GM19099 (cell line): Measurements from ENCODE around the gene PLXNA2.

Source experiments
- POLR2A ChIP-seq: IDR thresholded peaks from 3 replicates; pipeline ENCODE4 v1.6.1; 2011; ENCODE audit warnings: low read depth; ENCODE audit not compliant: insufficient read length; ENCODE audit errors: extremely low read depth

PLXNA2 gene

GRCh38 chr1:208103597-208104513 is 140.3 kb downstream of the PLXNA2 start:
- no peak for TF ChIP-seq POLR2A

- no peak for TF ChIP-seq POLR2A
Measured at GRCh38 chr1:208101661-208102431, 142.3 kb downstream of the PLXNA2 start.

GRCh38 chr1:208100906-208101305 is 143.3 kb downstream of the PLXNA2 start:
- no peak for TF ChIP-seq POLR2A

- TF ChIP-seq POLR2A, result no peak
Measured at GRCh38 chr1:208100106-208100505, 144.1 kb downstream of the PLXNA2 start.

DNA sequence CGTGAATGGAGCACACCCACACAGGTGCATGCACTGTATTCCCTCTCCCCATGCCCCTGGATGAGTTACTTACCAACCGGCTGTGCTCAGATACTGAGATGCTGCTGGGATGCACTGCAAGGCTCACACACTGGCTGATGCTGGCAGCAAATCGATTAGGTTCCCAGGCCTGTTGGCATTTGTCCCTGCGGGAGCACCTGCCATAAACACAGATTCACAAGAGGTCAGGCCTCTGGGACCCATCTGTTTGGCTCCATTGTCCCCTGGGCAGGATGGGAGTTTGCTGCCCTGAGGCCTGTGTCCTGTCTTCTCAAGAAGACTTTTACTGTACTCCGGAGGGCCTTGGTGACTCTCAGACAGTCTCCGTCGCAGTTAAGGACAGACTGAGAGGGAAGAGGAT is 145.4 kb downstream of the PLXNA2 start:
- TF ChIP-seq POLR2A, result no peak

DNA sequence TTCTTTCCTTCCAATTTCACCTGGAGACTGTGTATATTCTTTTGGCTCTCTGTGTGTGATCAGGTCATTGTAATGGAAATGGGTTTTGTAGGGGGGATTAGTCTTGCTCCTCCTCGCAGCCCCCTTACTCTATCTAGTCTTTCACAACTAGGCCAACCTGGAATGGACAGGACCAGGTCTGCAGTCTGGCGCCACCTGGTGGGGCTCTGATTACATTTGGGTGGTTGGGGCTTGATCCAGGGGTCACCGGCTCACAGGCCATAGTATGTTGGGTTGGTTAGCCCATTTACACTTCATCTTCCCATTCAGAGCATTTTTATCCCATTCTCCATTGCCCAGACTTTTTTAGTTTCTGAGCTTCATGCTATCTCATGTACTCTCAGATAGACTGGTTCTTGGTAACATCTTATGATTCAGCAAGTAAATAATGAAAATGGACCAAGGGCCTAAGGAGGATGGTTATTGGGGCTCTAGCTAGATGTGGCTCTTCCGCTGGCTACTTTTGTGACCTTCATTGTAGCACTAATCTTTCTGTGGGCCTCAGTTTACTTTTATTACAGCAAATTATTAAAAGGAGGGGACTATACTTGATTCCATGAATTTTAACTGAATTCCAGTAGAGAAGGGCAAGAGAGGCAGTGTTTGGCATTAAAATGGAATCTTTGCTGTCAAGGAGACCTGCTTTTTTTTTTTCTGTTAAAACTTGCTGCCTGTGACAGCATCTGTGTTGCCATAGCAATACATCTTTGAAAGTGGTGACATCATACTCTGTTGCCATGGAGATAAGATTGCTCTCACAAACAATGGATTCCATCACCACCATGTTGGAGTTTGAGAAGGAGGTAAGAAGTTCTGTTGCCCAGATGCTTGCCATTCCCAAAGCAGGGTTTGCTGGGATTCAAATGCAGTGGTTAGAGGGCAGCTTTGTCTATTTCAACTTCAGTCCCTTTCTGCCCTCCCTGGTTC is 150.1 kb downstream of the PLXNA2 start:
- no peak for TF ChIP-seq POLR2A

- TF ChIP-seq POLR2A, result no peak
Measured at GRCh38 chr1:208093046-208093445, 151.1 kb downstream of the PLXNA2 start.

- no peak for TF ChIP-seq POLR2A
Measured at GRCh38 chr1:208090388-208091301, 153.5 kb downstream of the PLXNA2 start.

DNA sequence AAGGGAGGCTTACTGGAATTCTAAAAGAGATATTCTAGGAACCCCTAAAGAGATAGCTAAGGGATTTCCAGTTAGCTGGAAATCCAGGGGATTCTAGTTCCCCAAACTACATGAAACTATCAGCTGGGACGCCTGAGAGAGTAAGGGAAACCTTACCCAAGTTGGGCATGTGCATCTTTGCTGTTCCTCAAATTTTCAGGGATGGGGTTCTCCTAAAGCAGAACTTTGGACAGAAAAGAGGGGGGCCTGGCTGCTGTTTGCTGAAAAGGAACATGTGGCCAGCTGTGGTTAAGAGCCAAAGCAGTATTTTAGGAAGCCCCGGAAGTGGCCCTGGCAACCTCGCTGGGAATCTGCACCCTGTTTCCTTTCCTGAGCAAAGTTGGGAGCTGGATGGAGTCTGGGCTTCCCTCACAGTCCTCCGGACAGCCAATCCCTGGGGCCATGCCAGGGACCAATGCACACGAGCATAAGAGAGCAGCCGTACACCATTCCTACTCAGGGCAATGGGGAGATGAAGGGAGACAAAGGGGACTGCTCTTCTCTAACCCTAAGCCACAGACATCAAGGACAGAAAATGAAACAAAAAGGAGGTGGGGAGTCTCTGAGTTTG is 154.3 kb downstream of the PLXNA2 start:
- TF ChIP-seq POLR2A, result no peak

DNA sequence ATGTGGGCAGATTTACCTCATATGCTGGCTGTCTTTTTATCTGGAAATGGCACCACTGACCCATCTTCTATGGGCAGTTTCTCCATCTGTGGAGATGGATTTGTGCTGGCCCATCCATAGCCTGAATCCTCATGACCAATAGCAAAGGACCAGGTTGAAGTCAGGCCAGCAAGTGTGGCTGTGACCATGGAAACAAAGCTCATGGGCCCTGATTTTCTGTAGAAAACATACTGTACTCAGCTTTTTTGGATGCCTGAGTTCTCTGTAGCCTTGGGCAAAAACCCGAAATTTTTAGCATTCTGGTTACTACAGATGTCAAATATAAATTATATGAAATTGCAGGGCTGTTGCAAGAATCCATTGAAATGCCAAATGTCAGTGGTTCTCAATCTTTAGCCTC is 155.0 kb downstream of the PLXNA2 start:
- TF ChIP-seq POLR2A, result no peak

- TF ChIP-seq POLR2A, result no peak
Measured at GRCh38 chr1:208088319-208088718, 155.9 kb downstream of the PLXNA2 start.

- TF ChIP-seq POLR2A, result no peak
Measured at GRCh38 chr1:208085655-208086515, 158.3 kb downstream of the PLXNA2 start.

DNA sequence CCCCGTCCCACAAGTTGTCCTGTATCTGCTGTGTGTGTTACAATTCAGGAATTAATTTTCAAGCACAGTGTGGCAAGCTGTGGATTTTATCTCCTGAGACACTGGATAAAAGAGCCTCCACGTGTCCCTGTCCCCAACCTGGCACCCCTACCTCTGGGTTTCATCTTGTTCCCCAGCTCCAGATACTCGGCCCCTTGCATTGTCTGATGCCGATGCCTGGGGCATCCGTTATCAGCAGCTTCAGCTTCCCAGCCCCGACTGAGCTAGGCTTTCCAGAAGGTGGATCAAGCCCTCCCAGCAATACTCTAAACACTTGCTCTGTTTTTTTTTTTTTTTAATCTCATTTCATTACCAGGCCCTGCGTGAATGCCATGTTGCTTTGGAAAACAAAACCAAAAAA is 159.4 kb downstream of the PLXNA2 start:
- TF ChIP-seq POLR2A, result no peak

DNA sequence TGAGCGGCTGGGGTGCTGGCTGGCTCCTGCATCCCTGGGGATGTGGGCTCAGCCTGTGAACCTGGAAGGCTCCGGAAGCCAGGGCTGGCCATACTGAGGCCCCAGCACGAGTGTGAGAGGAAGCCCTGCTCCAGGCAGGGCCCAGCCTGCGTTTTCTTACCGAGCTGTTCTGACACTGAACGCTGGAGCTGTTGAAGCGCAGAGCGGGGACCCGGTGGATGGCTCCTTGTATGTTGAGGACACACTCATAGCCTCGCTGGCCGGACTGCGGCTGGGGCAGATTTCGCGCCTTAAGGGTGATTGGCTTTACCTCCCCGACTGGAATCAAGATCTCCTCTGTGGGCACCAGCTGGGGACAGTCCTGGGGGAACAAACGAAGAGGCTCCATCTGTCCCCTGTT is 160.0 kb downstream of the PLXNA2 start:
- TF ChIP-seq POLR2A, result no peak
